GM12872 (cell line): ENCODE data around the gene RPS19BP1.

Experiments used
- TF ChIP-seq, protein P1 (sequence below): IDR thresholded peaks from 3 replicates; pipeline ENCODE4 v1.5.1; 2011; ENCODE audit warnings: low read depth, mild to moderate bottlenecking, low read length, moderate library complexity; ENCODE audit not compliant: insufficient read depth

Gene RPS19BP1

DNA sequence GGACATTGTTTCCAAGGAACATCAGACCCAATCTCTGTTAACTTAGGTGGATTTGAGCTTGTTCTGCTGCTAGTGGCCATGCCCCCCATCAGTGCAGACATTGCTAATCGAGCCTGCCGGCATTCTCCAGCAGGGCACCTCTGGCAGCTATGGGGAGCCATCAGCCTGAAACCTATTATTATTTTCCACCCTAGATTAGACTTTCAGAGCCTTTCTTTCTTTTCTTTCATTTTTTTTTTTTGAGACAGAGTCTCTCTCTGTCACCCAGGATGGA is 42.9 kb upstream of the RPS19BP1 start:
- TF ChIP-seq, protein P1, sequence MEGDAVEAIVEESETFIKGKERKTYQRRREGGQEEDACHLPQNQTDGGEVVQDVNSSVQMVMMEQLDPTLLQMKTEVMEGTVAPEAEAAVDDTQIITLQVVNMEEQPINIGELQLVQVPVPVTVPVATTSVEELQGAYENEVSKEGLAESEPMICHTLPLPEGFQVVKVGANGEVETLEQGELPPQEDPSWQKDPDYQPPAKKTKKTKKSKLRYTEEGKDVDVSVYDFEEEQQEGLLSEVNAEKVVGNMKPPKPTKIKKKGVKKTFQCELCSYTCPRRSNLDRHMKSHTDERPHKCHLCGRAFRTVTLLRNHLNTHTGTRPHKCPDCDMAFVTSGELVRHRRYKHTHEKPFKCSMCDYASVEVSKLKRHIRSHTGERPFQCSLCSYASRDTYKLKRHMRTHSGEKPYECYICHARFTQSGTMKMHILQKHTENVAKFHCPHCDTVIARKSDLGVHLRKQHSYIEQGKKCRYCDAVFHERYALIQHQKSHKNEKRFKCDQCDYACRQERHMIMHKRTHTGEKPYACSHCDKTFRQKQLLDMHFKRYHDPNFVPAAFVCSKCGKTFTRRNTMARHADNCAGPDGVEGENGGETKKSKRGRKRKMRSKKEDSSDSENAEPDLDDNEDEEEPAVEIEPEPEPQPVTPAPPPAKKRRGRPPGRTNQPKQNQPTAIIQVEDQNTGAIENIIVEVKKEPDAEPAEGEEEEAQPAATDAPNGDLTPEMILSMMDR = no peak

DNA sequence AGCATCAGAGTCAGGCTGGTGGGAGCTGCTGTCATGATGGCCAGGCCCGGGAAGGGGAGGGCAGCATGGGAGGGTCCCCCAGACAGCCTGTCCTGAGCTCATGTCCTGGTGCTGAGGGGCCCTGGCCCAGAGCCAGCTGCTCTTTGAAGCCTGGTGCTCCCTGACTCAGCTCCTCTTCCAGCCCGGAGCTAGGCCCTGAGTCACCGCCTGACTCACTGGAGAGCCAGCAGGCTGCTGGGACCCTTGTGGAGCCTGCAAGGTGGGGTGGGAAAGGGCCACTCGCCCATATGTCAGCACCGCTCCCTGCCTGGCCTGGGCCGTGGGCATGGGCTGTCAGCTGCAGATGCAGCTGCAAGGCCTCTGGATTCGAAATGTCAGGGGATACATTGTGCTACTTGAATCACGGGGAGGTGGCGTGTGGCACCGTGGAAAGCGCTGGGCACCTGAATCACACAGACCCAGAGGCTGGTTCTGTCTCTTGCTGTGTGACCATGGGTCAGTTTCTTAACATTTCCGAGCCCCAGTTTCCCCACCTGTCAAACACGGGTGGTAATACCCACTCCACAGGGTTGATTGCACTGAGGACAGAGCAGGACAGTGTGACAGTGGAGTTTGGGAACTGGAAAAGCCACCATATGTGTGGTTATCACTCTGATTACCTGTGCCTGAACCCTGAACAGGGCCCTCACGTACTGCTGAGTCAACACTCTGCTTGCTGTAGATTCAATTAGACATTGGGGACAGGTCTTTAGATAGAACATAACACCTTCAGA is 42.4 kb upstream of the RPS19BP1 start:
- TF ChIP-seq, protein P1 = no peak

DNA sequence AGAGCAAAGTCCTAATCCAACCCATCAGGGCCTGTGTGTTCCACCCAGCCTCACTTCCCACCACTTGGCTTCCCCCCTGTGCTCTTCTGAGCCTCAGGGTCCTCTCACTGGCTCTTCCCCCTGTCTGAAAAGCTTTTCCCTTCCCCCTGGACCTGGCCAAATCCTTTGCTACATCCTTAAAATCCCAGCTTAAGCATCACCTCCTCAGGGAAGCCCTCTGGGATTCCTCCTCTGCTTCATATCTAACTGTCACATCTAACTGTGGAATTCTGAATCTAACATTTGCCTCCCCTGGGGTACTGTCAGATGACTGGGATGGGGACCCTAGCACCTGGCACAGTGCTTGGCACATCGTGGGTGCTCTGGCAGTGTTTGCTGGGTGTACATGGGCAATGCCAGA is 39.0 kb upstream of the RPS19BP1 start:
- TF ChIP-seq, protein P1 = no peak

DNA sequence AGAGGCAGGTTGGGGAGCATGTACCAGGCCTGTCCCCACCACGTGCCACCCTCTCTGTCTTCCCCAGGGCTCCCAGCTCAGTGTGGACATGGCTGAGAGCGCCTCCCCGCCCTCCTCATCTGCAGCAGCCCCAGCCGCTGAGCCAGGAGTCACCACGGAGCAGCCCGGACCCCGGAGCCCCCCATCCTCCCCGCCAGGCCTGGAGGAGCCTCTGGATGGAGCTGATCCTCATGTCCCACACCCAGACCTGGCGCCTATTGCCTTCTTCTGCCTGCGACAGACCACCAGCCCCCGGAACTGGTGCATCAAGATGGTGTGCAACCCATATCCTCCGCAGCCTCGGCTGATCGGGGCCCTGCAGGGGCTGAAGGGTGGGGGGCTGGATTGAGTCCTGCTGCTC is 38.1 kb upstream of the RPS19BP1 start, which contains the start of gene CACNA1I:
Gene CACNA1I (plus strand): TSS at position 89 of the 400 bp plus-strand sequence. CDS start 0 bp downstream, at position 89.
- TF ChIP-seq, protein P1 = no peak

DNA sequence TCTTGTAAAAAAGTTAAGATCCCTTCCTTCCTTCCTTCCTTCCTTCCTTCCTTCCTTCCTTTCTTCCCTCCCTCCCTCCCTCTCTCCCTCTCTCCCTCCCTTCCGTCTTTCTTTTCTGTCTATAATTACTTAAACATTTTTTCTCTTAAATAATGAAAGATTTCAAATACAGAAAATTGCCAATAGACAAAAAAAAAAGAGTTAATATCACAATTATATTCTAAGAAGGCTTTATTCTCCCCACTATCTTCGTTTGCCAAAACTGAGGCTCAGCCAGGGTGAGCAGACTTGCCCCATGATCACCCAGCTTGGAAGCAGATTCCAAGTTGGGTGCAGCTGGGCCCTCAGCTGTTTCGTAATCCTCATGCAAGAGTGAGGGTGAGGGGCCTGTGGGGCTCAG is 37.7 kb upstream of the RPS19BP1 start:
- TF ChIP-seq, protein P1 = no peak

DNA sequence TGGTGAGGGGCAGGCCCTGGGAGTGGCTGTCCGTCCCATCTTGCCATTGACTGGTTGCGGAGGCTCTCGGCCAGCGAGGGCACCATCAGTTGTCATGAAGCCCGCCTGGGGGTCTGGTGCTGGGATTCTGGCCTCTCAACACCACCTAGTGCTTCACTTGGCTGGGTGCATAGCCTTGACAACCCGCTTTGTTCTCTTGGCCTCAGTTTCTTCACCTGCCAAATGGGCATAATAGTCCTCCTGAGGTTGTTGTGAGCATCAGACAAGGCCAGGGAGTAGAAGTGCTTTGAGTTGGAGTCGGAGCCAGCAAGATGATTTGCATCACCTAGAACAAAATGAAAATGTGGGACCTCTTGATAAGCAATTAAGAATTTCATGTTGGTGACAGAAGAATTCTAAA is 36.5 kb upstream of the RPS19BP1 start:
- TF ChIP-seq, protein P1 = no peak

DNA sequence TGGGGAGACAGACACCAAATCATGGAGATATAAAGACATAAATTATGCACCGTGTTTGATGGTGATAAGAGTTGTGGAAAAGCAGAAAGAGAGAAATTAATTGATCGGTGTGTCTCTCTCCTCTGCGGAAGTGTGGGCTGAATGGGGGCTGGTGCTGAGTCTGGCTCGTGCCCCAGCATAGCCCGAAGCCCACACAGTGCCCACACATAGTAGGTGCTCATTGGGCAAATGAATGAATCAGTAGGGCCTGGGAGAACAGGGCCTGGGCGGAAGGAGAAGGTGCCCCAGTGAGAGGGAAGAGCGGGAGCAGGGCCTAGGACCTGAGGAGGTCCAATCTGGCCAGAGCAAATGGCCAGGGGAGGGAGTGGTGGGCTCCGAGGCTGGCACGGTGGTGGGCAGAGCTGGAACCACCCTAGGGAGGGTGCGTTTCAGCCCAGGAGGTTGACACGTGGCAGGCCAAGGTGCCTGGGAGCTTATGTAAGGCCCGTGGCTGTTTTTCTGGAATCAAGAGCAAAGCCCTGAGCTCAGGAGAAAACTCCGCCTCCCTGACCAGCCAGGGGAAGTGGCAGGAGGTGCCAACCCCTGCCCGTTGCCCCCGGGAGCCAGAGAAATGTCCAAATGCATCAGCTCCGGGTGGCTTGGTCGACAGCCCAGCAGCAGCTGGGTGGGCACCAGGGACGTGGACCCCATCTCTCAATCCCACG is 35.9 kb upstream of the RPS19BP1 start:
- TF ChIP-seq, protein P1 = no peak
